G401.6 (cell line): Measurements from ENCODE around the gene RPRD1B.

Experiments
- FAIRE-seq: peaks from 2 replicates; lab custom pipeline; 2012; peaks lifted over from hg19 to GRCh38; lab: Jason Lieb, UNC

Gene RPRD1B, protein sequence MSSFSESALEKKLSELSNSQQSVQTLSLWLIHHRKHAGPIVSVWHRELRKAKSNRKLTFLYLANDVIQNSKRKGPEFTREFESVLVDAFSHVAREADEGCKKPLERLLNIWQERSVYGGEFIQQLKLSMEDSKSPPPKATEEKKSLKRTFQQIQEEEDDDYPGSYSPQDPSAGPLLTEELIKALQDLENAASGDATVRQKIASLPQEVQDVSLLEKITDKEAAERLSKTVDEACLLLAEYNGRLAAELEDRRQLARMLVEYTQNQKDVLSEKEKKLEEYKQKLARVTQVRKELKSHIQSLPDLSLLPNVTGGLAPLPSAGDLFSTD

DNA sequence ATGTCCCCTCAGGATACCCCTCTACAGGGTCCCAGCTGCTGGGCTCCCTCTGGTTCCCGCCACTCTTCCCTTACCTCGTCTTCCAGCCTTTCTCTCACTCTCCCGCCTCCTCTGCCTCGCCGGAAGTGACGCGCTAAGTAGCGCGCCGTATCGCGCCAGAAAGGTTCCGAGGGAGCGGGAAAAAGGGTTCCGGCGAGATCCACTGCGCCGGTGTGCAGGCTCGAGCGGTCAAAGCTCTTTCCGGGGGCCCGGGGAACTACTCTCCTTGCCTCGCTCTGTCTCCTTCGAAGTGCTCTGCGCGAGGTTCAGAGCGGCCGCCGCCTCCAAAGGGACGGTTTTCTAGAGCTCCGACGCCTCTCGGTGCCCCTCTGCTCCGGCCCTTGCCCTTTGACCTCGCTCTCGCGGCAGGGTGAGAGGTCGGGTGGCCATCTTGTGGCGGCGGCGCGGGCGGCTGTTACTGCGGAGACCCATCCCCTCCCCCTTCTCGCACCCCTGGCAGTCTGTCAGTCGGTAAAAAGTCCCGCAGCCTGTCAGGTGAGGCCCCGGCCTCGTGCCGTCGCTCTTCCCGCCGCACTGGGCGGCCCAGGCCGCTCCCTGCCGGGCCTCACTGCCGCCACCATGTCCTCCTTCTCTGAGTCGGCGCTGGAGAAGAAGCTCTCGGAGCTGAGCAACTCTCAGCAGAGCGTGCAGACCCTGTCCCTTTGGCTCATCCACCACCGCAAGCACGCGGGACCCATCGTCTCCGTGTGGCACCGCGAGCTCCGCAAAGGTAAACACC lies at the start of gene RPRD1B, which contains the start of gene TTI1:
Gene RPRD1B (plus strand): TSS at position 417 of the 778 bp plus-strand sequence. CDS start 202 bp downstream, at position 619.
Gene TTI1 (minus strand): TSS at position 127 of the 778 bp plus-strand sequence. CDS start 19,640 bp downstream, outside the sequence.
- peak; percentile 21 for FAIRE-seq

DNA sequence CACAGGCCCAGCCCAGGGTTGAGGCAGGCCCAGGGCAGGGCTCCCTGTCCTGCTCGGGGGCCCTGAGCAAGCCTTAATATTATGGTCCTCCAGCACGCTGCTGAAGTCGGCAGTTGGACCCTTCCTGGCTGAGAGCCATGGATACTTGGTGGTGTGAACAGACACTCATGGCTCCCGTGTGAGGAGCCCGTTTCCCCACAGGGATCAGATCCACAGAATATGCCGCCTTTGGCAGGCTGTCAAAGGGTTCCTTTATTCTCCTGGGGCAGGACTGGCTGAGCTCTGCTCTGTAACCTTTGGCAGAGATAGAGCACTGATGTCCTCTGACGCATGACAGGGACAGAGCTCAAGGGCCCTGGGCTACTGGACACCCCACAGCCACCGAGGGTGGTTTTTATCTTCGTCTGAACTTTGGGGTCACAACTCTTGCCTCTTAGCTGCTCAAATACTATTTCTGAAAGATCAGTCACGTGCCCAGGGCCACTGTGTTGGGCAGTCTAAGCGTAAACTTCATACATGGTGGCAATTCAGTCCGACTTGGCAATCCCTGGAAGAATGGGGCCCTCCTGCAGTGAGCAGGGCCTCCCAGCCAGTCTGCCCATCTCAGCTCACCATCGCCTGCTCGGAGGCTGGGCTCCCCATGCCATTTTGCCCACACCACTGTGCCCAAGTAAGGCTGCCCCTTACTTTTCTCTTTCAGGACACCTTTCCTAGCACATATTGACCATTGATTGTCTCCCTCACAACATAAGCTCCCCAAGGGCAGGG lies 49.3 kb upstream of the RPRD1B start:
- no peak for FAIRE-seq

DNA sequence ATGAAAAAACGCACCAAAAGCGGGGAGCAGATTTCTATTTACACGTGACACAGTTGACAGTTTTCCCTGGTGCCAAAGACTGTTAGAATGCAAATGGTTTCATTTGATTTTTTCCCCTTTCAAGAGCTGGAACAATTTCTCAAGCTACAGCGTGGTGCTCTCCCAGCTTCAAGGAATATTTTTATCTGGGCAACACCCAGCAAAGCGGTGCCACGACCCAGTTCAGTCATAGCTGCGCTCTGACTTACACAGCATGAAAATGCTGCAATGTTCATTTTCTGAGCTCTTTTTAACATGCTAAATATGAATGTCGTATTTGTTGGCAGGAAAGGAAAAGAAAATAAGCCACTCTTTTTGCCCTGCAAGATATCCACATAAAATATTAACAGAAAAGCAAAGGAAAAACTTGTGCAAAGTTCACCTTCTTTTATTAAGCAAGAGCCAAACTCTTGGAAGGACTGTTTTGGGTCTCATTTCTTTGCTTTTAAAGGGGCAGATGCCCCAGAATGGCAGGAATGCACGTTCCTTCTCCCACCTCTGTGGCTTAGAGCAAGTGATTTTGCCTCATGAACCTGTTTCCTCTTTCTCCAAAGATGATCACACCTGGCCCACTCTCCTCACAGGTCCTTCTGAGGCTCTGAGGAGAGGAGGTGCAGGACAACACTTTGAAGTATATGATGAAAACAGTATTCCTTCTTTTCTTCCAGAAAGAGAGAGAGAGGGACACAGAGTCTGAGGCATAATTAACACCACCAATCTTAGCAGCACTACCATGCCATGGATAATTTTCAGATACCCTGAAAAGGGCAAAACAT lies 47.3 kb upstream of the RPRD1B start:
- FAIRE-seq = no peak

DNA sequence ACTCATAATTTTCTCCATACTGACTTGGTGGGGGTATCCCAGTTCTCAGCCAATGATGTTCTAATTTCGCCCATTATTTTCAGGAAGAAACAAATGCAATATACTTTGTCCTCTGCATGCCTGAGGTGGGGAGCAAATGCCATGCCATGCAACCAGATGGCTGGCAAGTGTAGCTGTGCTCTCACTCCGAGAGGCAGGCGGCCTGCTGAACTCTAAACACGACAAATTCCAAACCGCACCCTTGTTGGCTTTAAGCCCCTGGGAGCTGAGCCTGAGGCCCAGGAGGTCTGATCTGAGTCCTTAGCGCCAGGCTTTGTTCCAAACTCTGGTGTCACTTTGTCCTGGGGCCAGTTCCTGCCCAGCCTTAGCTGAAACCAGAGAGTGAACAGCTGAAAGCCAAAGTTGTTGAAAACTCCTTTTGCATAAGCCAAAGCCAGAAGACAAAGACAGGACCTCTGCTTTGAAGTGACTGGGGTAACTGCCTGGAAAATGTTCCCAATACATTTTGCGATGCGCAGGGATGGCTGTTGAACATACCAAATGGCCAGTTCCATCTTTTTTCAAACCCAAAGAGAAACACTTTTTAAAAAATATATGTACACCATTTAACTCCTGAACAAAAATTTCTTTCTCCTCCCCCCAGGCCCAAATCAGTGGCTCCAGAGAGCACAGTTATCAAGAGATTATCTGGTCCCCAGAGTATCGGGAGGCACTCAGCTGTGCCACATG lies 46.5 kb upstream of the RPRD1B start:
- no peak for FAIRE-seq

- FAIRE-seq = no peak
Measured at GRCh38 chr20:37987602-37988290, 45.8 kb upstream of the RPRD1B start.

- FAIRE-seq = no peak
Measured at GRCh38 chr20:37988306-37988954, 45.1 kb upstream of the RPRD1B start.

DNA sequence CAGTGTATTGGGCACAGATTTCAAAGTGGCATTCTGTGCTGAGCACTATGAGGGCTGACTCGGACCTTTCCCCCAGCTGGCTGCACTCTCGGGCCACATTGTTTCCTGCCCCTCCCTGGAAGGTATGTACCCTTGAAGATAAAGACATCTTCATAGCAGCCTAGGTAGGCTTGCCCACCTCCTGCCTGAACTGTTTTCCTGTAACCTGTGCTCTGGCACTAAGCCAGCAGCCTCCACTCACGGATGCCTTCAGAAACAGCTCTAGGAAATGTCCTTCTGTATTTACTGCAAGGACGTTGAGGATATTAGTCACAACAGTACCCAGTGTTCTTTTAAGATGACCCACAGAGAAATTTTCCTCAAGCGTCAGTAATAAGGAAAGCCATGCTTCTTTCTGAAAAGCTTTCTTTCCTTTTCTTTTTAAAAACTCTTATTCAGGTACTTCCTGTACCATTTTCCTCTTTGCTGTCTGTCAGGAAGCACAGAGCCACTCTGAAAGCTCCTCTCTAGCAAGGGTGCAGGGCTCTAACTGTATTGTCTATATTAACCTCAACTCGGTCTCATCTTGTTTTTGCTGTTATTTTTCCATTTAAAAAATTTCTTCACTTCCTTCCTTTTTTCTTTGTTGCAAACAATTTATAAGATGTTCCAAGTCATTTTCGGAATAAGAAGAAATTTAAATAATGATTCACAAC lies 43.8 kb upstream of the RPRD1B start:
- FAIRE-seq = no peak

DNA sequence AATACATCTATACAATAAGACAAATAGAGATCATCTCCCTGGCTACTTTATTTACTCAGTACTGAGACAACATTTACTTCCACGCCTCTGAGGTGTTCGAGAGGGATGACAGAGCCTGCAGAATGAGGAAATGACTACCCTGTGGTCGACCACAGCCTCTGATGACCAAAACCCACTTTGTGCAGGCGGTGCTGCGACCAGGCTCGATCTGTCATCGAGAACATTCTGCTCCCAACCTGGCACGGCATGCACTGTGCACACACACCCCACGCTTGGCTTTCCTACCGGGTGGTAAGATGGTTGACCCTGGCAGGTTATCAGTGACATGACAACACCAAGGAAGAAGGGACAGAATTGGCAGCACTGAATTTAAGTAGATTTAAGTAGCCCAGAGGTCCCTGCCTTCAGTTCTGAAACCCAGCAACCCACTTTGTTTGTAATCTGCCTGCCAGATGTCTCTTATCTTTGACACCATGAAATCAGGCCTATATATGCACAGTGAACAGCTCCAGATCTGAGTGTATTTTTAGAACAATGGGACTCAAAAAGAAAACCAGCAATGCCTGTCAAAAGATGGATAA lies 42.9 kb upstream of the RPRD1B start:
- FAIRE-seq = no peak

- FAIRE-seq = no peak
Measured at GRCh38 chr20:37991157-37991866, 42.2 kb upstream of the RPRD1B start.

DNA sequence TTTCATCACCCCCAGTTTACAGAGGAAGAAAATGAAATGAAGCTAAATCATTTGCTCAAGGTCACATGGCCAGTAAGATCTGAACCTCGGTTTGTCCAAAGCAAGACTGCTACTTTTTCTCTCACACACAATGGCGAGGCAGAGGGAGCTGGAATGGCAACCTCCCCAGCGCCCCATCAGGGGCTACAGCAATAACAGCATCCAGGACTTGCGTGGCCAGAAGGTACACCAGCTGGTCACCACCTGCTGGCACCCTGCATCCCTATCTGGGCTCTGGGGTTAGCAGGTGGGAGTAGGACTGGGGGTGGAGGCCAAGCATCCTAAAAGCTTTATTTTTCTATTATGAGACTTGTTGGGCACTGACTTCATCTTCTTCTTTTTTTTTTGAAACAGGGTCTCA lies 41.6 kb upstream of the RPRD1B start:
- no peak for FAIRE-seq

GRCh38 chr20:37992802-37993409 lies 40.6 kb upstream of the RPRD1B start:
- no peak for FAIRE-seq

DNA sequence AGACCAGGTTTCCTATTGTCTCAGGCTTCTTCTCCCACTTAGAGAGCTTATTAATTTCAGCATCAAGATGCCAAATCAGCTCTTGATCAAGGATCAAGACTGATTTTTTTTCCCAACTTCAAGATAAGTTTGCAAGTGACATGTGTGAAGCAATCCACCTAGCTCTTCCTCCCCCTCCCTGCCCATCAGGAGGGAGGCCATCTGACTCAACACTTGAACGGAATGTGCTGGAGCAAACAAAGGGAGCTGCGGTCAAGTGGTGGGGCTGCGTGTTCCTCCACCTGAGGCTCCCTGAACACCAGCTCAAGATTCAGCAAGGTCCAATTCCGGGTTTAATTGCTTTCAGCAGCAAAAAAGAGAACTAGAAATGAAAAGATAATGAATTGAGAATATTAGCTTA lies 39.0 kb upstream of the RPRD1B start:
- no peak for FAIRE-seq

GRCh38 chr20:37995856-37996605 lies 37.5 kb upstream of the RPRD1B start:
- no peak for FAIRE-seq

- no peak for FAIRE-seq
Measured at GRCh38 chr20:37997516-37997915, 36.0 kb upstream of the RPRD1B start.

DNA sequence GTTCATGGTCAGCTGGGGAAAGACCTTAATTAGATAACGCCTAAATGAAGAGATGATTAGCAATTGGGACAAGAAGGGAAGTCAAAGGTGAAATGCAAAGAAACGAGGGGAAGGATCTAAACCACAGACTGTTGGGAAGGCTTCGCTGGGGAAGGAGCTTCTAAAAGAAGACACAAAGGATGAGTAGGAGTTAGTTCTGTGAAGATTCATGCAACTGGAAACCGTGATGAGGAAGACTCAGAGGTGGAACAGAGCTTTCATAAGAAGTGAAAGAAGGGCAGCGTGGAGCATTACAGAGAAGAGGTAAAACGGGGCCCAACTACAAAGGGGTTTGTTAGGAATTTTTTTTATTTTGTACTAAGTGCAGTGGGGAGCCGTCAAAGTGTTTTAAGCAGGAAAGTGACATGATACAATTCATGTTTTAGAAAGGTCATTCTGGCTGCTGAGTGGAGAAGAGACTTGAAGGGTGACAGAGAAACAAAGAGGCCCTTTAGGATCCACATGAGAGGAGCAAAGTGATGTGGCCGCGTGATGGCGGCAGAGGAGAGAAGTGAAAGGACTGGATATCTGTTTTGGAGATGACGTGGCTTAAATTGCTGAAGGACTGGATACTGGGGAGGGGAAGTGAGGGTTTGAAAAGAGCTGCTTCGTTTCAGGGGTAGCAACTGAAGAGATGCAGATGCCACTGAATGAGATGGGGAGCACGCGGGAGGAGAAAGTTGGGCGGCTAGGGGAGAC lies 33.9 kb upstream of the RPRD1B start:
- no peak for FAIRE-seq

GRCh38 chr20:38000293-38000692 lies 33.3 kb upstream of the RPRD1B start:
- FAIRE-seq = no peak
